Suprapubic skin (tissue), 3 donors: ENCODE results near the gene TARM1.
"Not testable (repeated sequence)": the region's sequence is repeated elsewhere in the genome, so short reads cannot be mapped to it uniquely, and the experiment has no call there.

Source experiments
- CTCF ChIP-seq, 2 donors: fragments of 200-600 bp in 1 of 2; fragments of 450-650 bp in 1 of 2; sonication (generic) in 1 of 2; IDR thresholded peaks; one replicate each; pipeline ENCODE4 v1.5.1; 2016 to 2019; ENCODE audit warnings: antibody characterized with exemption in 2 of 2, mild to moderate bottlenecking in 1 of 2, moderate library complexity in 1 of 2
- POLR2A ChIP-seq, 2 donors: fragments of 450-650 bp; IDR thresholded peaks; one replicate each; pipeline ENCODE4 v1.6.1; 2017; ENCODE audit warnings: antibody characterized with exemption in 2 of 2, mild to moderate bottlenecking in 2 of 2, moderate library complexity in 2 of 2

DNA sequence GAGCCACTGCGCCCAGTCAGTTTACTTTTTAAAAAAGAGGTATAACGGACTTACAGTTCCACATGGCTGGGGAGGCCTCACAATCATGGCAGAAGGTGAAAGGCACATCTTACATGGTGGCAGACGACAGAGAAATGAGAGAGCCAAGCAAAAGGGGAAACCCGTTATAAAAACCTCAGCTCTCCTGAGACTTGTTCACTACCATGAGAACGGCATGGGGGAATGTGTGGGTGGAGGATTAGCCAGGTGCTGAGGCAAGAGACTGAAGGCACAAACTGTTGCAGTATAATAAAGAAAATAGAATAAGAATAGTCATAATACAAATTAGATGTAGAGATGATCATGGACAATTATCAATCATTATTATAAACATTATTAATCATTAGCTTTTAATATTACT, 44.6 kb downstream of the TARM1 start:
- not testable (repeated sequence) for TF ChIP-seq CTCF, POLR2A (IDR thresholded peaks at IDR 0.05)
